NCI-H187 (cell line): ENCODE results near the gene CELF6.
A peak's percentile ranks its signal among the peaks of the same experiment; 100 is the strongest.
"Not testable (repeated sequence)": the region's sequence is repeated elsewhere in the genome, so short reads cannot be mapped to it uniquely, and the experiment has no call there.

Experiments
- DNase-seq, 2 experiments: peaks; one replicate each; lab custom pipeline; 2025; lab: John Stamatoyannopoulos, UW

Gene CELF6

GRCh38 chr15:72315706-72316370 lies 4.1 kb downstream of the CELF6 start:
- DNase-seq: no peak

- DNase-seq: no peak
These were observed 6.1 kb downstream of the CELF6 start for GRCh38 chr15:72313881-72314280.

- no peak for DNase-seq
These were observed 6.5 kb downstream of the CELF6 start for GRCh38 chr15:72313448-72313840.

- peak; percentile 10 to 57 for DNase-seq
These were observed 7.1 kb downstream of the CELF6 start for GRCh38 chr15:72312605-72313447.

- no peak for DNase-seq
These were observed 12.9 kb downstream of the CELF6 start for GRCh38 chr15:72307026-72307425.

- DNase-seq: peak in 1 of 2 experiments; percentile 32
These were observed 13.7 kb downstream of the CELF6 start for GRCh38 chr15:72306211-72306785.

GRCh38 chr15:72304596-72304995 lies 15.4 kb downstream of the CELF6 start:
- no peak for DNase-seq

GRCh38 chr15:72302955-72303354 lies 17.0 kb downstream of the CELF6 start:
- DNase-seq: no peak

- no peak for DNase-seq
These were observed 30.2 kb downstream of the CELF6 start for GRCh38 chr15:72289597-72290325.

- DNase-seq: no peak
These were observed 31.0 kb downstream of the CELF6 start for GRCh38 chr15:72288796-72289596.

GRCh38 chr15:72285927-72286516 lies 33.9 kb downstream of the CELF6 start:
- no peak for DNase-seq

- no peak for DNase-seq
These were observed 34.6 kb downstream of the CELF6 start for GRCh38 chr15:72285402-72285801.

- no peak for DNase-seq
These were observed 35.2 kb downstream of the CELF6 start for GRCh38 chr15:72284781-72285180.

GRCh38 chr15:72281713-72282112 lies 38.2 kb downstream of the CELF6 start:
- no peak for DNase-seq

- no peak for DNase-seq
These were observed 39.2 kb downstream of the CELF6 start for GRCh38 chr15:72280751-72281150.

GRCh38 chr15:72278737-72279136 lies 41.2 kb downstream of the CELF6 start:
- no peak for DNase-seq

GRCh38 chr15:72276326-72276700 lies 43.6 kb downstream of the CELF6 start:
- DNase-seq: no peak

GRCh38 chr15:72275635-72276325 lies 44.2 kb downstream of the CELF6 start:
- not testable (repeated sequence) for DNase-seq

GRCh38 chr15:72272997-72273352 lies 47.0 kb downstream of the CELF6 start:
- no peak for DNase-seq

GRCh38 chr15:72272213-72272996 lies 47.6 kb downstream of the CELF6 start, which contains the start of gene PARP6:
TSS of gene PARP6 (minus strand) at chr15:72272554. CDS start at chr15:72267477, 5,077 bp downstream.
- peak; percentile 83 to 95 for DNase-seq
